H1 (cell line): ENCODE data around the gene PTX3. TPM values are rescaled to one million over a fixed set of nuclear protein-coding genes. Genes with fewer than 3 reads are reported as not detected.

Source experiments
- BCL11A ChIP-seq, 2 experiments: IDR thresholded peaks; one replicate each; pipeline ENCODE4 v1.6.1; 2011; ENCODE audit warnings: low read depth in 2 of 2, low read length in 2 of 2, mild to moderate bottlenecking in 2 of 2
- CEBPB ChIP-seq: IDR thresholded peaks from 2 replicates; pipeline ENCODE4 v1.6.1; 2012; ENCODE audit warnings: low read depth, low read length
- CHD1 ChIP-seq: IDR thresholded peaks from 2 replicates; pipeline ENCODE4 v1.6.1; 2012; ENCODE audit warnings: low read depth, low read length, improper control_type of control experiment
- JUND ChIP-seq: IDR thresholded peaks from 2 replicates; pipeline ENCODE4 v1.6.1; 2011; ENCODE audit warnings: mild to moderate bottlenecking, improper control_type of control experiment, low read length
- KDM1A ChIP-seq: fragments of 200-600, 300-600 bp; sonication (generic); IDR thresholded peaks from 2 replicates; pipeline ENCODE4 v1.7.1; 2016; ENCODE audit warnings: mild to moderate bottlenecking, low read length, borderline replicate concordance
- MAFK ChIP-seq: IDR thresholded peaks from 2 replicates; pipeline ENCODE4 v1.6.1; 2012; ENCODE audit warnings: low read depth, mild to moderate bottlenecking, improper control_type of control experiment, low read length
- RFX5 ChIP-seq: IDR thresholded peaks from 2 replicates; pipeline ENCODE4 v1.6.1; 2011; ENCODE audit warnings: low read depth, low read length, improper control_type of control experiment, borderline replicate concordance
- TEAD4 ChIP-seq: IDR thresholded peaks from 2 replicates; pipeline ENCODE4 v1.6.1; 2012; ENCODE audit warnings: low read depth, low read length, inconsistent platforms, mixed read lengths
- polyA plus RNA-seq, 7 experiments: library from polyadenylated mRNA; depleted of rRNA in 3 of 7; stranded (reverse) in 5 of 7; unstranded in 2 of 7; fragments of >200 nt in 5 of 7; fragments of 200-250 nt in 2 of 7; gene quantifications; 1 replicate in 5 of 7; 2 replicates in 1 of 7; 4 replicates in 1 of 7; pipeline versions ENCODE4 v1.2.1 to v1.2.3, GENCODE V29; 2011 to 2013; ENCODE audit warnings: missing spikeins in 2 of 7, mixed read lengths in 2 of 7
- total RNA-seq: library from RNA; stranded (reverse); fragmentation: NEBNext Ultra II Directional; extraction: Animal tissue kit (Norgen Biotek cat#: 25700); gene quantifications from 2 replicates; pipeline ENCODE4 v1.2.1, GENCODE V29; 2021
- TF ChIP-seq, protein P1 (sequence below): fragments of 300-600 bp; sonication (generic); IDR thresholded peaks from 2 replicates; pipeline ENCODE4 v1.7.1; 2012; ENCODE audit warnings: low read length, moderate library complexity, mild to moderate bottlenecking, inconsistent platforms; ENCODE audit not compliant: insufficient replicate concordance

Gene PTX3
- total and polyA plus RNA-seq, 2 of the 8 experiments (the other 6 are each of a cell fraction or from before 2014, with no cell fraction given) = 1.2 to 1.7 TPM

GRCh38 chr3:157409516-157409915 is 27.1 kb upstream of the PTX3 start (continued):
- TF ChIP-seq, protein P1, sequence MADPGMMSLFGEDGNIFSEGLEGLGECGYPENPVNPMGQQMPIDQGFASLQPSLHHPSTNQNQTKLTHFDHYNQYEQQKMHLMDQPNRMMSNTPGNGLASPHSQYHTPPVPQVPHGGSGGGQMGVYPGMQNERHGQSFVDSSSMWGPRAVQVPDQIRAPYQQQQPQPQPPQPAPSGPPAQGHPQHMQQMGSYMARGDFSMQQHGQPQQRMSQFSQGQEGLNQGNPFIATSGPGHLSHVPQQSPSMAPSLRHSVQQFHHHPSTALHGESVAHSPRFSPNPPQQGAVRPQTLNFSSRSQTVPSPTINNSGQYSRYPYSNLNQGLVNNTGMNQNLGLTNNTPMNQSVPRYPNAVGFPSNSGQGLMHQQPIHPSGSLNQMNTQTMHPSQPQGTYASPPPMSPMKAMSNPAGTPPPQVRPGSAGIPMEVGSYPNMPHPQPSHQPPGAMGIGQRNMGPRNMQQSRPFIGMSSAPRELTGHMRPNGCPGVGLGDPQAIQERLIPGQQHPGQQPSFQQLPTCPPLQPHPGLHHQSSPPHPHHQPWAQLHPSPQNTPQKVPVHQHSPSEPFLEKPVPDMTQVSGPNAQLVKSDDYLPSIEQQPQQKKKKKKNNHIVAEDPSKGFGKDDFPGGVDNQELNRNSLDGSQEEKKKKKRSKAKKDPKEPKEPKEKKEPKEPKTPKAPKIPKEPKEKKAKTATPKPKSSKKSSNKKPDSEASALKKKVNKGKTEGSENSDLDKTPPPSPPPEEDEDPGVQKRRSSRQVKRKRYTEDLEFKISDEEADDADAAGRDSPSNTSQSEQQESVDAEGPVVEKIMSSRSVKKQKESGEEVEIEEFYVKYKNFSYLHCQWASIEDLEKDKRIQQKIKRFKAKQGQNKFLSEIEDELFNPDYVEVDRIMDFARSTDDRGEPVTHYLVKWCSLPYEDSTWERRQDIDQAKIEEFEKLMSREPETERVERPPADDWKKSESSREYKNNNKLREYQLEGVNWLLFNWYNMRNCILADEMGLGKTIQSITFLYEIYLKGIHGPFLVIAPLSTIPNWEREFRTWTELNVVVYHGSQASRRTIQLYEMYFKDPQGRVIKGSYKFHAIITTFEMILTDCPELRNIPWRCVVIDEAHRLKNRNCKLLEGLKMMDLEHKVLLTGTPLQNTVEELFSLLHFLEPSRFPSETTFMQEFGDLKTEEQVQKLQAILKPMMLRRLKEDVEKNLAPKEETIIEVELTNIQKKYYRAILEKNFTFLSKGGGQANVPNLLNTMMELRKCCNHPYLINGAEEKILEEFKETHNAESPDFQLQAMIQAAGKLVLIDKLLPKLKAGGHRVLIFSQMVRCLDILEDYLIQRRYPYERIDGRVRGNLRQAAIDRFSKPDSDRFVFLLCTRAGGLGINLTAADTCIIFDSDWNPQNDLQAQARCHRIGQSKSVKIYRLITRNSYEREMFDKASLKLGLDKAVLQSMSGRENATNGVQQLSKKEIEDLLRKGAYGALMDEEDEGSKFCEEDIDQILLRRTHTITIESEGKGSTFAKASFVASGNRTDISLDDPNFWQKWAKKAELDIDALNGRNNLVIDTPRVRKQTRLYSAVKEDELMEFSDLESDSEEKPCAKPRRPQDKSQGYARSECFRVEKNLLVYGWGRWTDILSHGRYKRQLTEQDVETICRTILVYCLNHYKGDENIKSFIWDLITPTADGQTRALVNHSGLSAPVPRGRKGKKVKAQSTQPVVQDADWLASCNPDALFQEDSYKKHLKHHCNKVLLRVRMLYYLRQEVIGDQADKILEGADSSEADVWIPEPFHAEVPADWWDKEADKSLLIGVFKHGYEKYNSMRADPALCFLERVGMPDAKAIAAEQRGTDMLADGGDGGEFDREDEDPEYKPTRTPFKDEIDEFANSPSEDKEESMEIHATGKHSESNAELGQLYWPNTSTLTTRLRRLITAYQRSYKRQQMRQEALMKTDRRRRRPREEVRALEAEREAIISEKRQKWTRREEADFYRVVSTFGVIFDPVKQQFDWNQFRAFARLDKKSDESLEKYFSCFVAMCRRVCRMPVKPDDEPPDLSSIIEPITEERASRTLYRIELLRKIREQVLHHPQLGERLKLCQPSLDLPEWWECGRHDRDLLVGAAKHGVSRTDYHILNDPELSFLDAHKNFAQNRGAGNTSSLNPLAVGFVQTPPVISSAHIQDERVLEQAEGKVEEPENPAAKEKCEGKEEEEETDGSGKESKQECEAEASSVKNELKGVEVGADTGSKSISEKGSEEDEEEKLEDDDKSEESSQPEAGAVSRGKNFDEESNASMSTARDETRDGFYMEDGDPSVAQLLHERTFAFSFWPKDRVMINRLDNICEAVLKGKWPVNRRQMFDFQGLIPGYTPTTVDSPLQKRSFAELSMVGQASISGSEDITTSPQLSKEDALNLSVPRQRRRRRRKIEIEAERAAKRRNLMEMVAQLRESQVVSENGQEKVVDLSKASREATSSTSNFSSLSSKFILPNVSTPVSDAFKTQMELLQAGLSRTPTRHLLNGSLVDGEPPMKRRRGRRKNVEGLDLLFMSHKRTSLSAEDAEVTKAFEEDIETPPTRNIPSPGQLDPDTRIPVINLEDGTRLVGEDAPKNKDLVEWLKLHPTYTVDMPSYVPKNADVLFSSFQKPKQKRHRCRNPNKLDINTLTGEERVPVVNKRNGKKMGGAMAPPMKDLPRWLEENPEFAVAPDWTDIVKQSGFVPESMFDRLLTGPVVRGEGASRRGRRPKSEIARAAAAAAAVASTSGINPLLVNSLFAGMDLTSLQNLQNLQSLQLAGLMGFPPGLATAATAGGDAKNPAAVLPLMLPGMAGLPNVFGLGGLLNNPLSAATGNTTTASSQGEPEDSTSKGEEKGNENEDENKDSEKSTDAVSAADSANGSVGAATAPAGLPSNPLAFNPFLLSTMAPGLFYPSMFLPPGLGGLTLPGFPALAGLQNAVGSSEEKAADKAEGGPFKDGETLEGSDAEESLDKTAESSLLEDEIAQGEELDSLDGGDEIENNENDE = no peak
- TF ChIP-seq MAFK (no peak), RFX5 (no peak), BCL11A (IDR thresholded peaks at IDR 0.05; ENCODE audit: low read depth in 2 of 2, low read length in 2 of 2) (no peak), TEAD4 (no peak), JUND (no peak), CEBPB (no peak), CHD1 (no peak), KDM1A (no peak)
